Measurements from ENCODE around the gene ABCC12. TPM values are rescaled to one million over a fixed set of nuclear protein-coding genes. Genes with fewer than 3 reads are reported as not detected.

ABCC12 gene
- total and polyA plus RNA-seq, 2 donors (not counting 1 experiment from before 2014, with no cell fraction given) = not detected

DNA sequence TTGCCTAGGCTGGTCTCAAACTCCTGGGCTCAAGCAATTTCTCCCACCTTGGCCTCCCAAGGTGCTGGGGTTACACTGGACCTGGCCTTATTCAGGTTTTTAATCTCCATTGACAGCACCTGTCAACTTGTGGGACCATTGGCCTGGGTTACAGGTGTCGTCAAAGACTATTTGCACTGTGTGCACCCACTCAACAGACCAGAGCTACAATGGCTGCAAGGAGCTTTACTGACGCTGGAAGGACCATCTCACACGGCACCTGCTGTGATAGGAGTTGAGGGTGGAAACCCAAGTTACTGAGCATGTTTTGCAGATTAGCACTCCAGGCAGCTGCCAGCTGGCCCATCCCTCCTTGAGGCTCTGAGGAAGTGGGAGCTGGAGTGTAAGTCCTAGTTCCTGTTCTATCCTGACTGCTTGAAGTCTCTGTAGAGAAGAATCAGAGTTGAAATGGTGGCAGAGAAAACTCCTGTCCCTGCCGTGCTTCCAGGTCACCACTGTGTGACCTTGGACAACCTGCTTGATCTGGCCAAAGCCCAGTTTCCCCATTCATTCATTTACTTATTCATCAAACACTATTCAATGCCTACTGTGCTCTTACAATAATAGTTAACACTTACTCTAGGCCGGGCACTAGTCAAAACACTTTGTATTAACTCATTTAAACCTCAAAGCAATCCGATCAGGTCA lies 45.9 kb upstream of the ABCC12 start:
- H4K20me1 ChIP-seq (ENCODE audit: control insufficient read depth, extremely low read depth, insufficient read depth, low read length) = no peaks in the 10 kb centered on the region
- H3K36me3 ChIP-seq (ENCODE audit: control insufficient read depth, insufficient read depth, low read length) = no peaks in the 10 kb centered on the region
- H3K4me1 ChIP-seq (ENCODE audit: control insufficient read depth, extremely low read depth, insufficient read depth, low read length) = no peaks in the 10 kb centered on the region
- no peak overlapping the region for H3K4me3 ChIP-seq (replicated peaks in 1 of 4; ENCODE audit: control extremely low read depth in 1 of 4, insufficient read depth in 1 of 4, low read depth in 3 of 4, low read length in 4 of 4)
- H2AFZ ChIP-seq (ENCODE audit: low read length) = no peak overlapping the region
- TF ChIP-seq EZH2 (IDR thresholded peaks at IDR 0.05; ENCODE audit: low read length, missing control alignments) = no peak
- TF ChIP-seq, protein P1, sequence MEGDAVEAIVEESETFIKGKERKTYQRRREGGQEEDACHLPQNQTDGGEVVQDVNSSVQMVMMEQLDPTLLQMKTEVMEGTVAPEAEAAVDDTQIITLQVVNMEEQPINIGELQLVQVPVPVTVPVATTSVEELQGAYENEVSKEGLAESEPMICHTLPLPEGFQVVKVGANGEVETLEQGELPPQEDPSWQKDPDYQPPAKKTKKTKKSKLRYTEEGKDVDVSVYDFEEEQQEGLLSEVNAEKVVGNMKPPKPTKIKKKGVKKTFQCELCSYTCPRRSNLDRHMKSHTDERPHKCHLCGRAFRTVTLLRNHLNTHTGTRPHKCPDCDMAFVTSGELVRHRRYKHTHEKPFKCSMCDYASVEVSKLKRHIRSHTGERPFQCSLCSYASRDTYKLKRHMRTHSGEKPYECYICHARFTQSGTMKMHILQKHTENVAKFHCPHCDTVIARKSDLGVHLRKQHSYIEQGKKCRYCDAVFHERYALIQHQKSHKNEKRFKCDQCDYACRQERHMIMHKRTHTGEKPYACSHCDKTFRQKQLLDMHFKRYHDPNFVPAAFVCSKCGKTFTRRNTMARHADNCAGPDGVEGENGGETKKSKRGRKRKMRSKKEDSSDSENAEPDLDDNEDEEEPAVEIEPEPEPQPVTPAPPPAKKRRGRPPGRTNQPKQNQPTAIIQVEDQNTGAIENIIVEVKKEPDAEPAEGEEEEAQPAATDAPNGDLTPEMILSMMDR (conservative IDR thresholded peaks at IDR 0.05 in 1 of 2, IDR thresholded peaks at IDR 0.05 in 1 of 2; ENCODE audit: low read depth in 1 of 2, low read length in 2 of 2) = no peak
- H3K9me3 ChIP-seq (ENCODE audit: control insufficient read depth, insufficient read depth, low read depth, low read length) = no peaks in the 10 kb centered on the region
- no peak overlapping the region for H3K4me2 ChIP-seq (ENCODE audit: extremely low read depth, insufficient read depth, low read length)
- H3K27ac ChIP-seq (ENCODE audit: insufficient read depth, low read length) = no peak overlapping the region
- no peak for DNase-seq (ENCODE audit: low read depth in 2 of 2)
- H3K79me2 ChIP-seq (ENCODE audit: control insufficient read depth, insufficient read depth, low read length) = no peaks in the 10 kb centered on the region
- H3K9ac ChIP-seq (ENCODE audit: insufficient read depth, low read length) = no peak overlapping the region
- H3K27me3 ChIP-seq (ENCODE audit: control insufficient read depth, insufficient read depth, low read length) = peaks cover 2% of the 10 kb centered on the region

DNA sequence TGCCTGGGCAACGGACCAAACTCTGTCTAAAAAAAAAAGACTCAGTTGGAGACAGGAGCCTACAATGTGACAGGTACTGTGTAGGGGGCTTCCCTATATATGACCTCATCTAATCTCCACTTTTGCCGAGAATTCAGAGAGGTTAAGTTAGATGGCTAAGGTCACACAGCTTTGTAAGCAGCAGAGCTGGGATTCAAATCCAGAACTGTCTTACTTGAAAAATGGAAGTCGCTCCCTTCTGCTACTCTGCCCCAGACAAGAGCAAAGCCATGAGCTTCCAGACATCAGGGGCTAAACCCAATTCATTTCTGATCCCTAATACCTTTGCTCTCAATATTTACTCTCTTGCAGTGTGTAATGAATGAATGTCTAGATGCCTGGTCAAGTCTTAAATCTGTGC lies 41.5 kb upstream of the ABCC12 start:
- Histone ChIP-seq H3K79me2 (ENCODE audit: control insufficient read depth, insufficient read depth, low read length) (no peaks in the 10 kb centered on the region), H3K4me3 (replicated peaks in 1 of 4; ENCODE audit: control extremely low read depth in 1 of 4, insufficient read depth in 1 of 4, low read depth in 3 of 4, low read length in 4 of 4) (no peak overlapping the region), H3K27ac (ENCODE audit: insufficient read depth, low read length) (no peak overlapping the region), H3K4me2 (ENCODE audit: extremely low read depth, insufficient read depth, low read length) (no peak overlapping the region), H3K9me3 (ENCODE audit: control insufficient read depth, insufficient read depth, low read depth, low read length) (no peaks in the 10 kb centered on the region), H3K36me3 (ENCODE audit: control insufficient read depth, insufficient read depth, low read length) (no peaks in the 10 kb centered on the region), H3K27me3 (ENCODE audit: control insufficient read depth, insufficient read depth, low read length) (no peaks in the 10 kb centered on the region), H3K4me1 (ENCODE audit: control insufficient read depth, extremely low read depth, insufficient read depth, low read length) (no peaks in the 10 kb centered on the region), H3K9ac (ENCODE audit: insufficient read depth, low read length) (no peak overlapping the region), H4K20me1 (ENCODE audit: control insufficient read depth, extremely low read depth, insufficient read depth, low read length) (no peaks in the 10 kb centered on the region), H2AFZ (ENCODE audit: low read length) (no peak overlapping the region)
- no peak for TF ChIP-seq EZH2 (IDR thresholded peaks at IDR 0.05; ENCODE audit: low read length, missing control alignments)
- TF ChIP-seq, protein P1 (conservative IDR thresholded peaks at IDR 0.05 in 1 of 2, IDR thresholded peaks at IDR 0.05 in 1 of 2; ENCODE audit: low read depth in 1 of 2, low read length in 2 of 2) = no peak
- DNase-seq (ENCODE audit: low read depth in 2 of 2) = no peak

DNA sequence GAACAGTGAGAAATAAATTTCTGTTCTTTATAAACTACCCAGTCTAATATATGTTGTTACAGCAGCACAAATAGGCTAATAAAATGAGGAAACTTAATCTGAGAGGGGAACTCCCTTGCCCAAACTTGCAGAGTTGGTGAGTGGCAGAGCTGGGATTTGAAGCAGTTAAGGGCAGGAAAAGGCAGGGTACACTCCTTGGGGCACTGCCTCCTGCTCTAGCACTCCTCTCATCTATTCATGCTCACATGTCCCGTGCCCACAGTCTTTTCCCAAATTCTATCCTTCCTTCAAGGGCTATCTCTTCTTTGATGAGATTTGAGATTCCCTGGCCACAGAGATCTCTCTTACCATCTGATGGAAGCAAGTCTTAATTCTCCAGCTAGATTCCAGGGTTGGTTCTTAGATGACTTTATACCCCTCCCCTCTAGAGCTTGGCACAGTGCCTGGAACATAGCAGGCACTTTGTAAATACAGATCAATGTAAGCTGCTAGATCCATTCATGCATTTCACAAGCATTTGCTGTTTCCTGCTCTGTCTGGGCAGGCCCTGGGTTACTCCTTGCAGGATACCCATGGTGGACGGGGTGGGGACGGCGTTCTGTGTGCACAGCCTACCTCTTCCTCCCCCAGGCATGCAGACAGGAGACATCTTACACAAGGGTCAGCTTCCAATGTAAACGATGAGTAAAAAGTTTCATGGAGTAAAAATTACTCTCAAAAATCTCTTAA lies 39.2 kb upstream of the ABCC12 start:
- Histone ChIP-seq H3K4me1 (ENCODE audit: control insufficient read depth, extremely low read depth, insufficient read depth, low read length) (no peaks in the 10 kb centered on the region), H3K27me3 (ENCODE audit: control insufficient read depth, insufficient read depth, low read length) (no peaks in the 10 kb centered on the region), H3K79me2 (ENCODE audit: control insufficient read depth, insufficient read depth, low read length) (no peaks in the 10 kb centered on the region), H3K27ac (ENCODE audit: insufficient read depth, low read length) (no peak overlapping the region), H3K36me3 (ENCODE audit: control insufficient read depth, insufficient read depth, low read length) (no peaks in the 10 kb centered on the region), H3K9ac (ENCODE audit: insufficient read depth, low read length) (no peak overlapping the region), H3K4me2 (ENCODE audit: extremely low read depth, insufficient read depth, low read length) (no peak overlapping the region), H2AFZ (ENCODE audit: low read length) (no peak overlapping the region), H3K9me3 (ENCODE audit: control insufficient read depth, insufficient read depth, low read depth, low read length) (no peaks in the 10 kb centered on the region), H4K20me1 (ENCODE audit: control insufficient read depth, extremely low read depth, insufficient read depth, low read length) (no peaks in the 10 kb centered on the region), H3K4me3 (replicated peaks in 1 of 4; ENCODE audit: control extremely low read depth in 1 of 4, insufficient read depth in 1 of 4, low read depth in 3 of 4, low read length in 4 of 4) (no peak overlapping the region)
- peak; percentile 35 to 61 for DNase-seq (ENCODE audit: low read depth in 2 of 2)
- TF ChIP-seq, protein P1 (conservative IDR thresholded peaks at IDR 0.05 in 1 of 2, IDR thresholded peaks at IDR 0.05 in 1 of 2; ENCODE audit: low read depth in 1 of 2, low read length in 2 of 2) = no peak
- no peak for TF ChIP-seq EZH2 (IDR thresholded peaks at IDR 0.05; ENCODE audit: low read length, missing control alignments)
